PFSK-1 (cell line): ENCODE data around the gene OPCML.

Experiments used
- FOXP2 ChIP-seq: optimal IDR thresholded peaks from 2 replicates; pipeline ENCODE3; 2011; ENCODE audit warnings: borderline replicate concordance, control low read depth, inconsistent platforms; ENCODE audit not compliant: insufficient read depth; ENCODE audit errors: extremely low read length, extremely low read depth
- POLR2AphosphoS5 ChIP-seq: IDR thresholded peaks from 2 replicates; pipeline ENCODE4 v1.6.1; 2012; ENCODE audit warnings: low read depth, mild to moderate bottlenecking, control low read depth, low read length, moderate library complexity
- SIN3A ChIP-seq: IDR thresholded peaks from 2 replicates; pipeline ENCODE4 v1.6.1; 2012; ENCODE audit warnings: mild to moderate bottlenecking, low read length, moderate library complexity, borderline replicate concordance; ENCODE audit not compliant: insufficient read depth
- TAF1 ChIP-seq: IDR thresholded peaks from 2 replicates; pipeline ENCODE4 v1.6.1; 2012; ENCODE audit warnings: low read length, control low read depth, borderline replicate concordance; ENCODE audit not compliant: insufficient read depth
- TF ChIP-seq, protein P1 (sequence below), 2 experiments: IDR thresholded peaks; 2 replicates each; pipeline versions ENCODE4 v1.6.1 to v1.8.0; 2011 to 2012; ENCODE audit warnings: low read depth in 2 of 2, low read length in 2 of 2, control low read depth in 1 of 2, inconsistent platforms in 1 of 2, mild to moderate bottlenecking in 1 of 2, moderate library complexity in 1 of 2; ENCODE audit not compliant: insufficient read depth in 1 of 2

DNA sequence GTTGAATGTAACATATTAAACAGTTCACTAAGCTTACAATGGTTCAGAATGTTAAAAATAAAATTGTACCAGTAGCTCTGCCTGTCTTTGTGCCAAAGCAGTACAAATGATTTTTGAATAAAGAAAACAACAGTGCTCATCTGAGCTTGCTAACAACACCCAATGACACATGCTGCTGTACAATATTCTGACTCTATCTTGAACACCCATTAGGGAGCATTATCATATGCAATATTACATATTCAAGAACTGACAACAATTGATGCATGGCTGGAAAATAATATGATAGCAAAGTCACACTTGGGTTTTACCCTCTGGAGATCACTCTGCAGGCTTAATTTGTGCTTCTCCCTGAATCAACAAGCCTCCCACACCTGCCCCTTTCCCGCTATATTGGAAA, 953.7 kb downstream of the OPCML start:
- TF ChIP-seq FOXP2 (no peak), TAF1 (no peak), POLR2AphosphoS5 (no peak), SIN3A (no peak)
- TF ChIP-seq, protein P1, sequence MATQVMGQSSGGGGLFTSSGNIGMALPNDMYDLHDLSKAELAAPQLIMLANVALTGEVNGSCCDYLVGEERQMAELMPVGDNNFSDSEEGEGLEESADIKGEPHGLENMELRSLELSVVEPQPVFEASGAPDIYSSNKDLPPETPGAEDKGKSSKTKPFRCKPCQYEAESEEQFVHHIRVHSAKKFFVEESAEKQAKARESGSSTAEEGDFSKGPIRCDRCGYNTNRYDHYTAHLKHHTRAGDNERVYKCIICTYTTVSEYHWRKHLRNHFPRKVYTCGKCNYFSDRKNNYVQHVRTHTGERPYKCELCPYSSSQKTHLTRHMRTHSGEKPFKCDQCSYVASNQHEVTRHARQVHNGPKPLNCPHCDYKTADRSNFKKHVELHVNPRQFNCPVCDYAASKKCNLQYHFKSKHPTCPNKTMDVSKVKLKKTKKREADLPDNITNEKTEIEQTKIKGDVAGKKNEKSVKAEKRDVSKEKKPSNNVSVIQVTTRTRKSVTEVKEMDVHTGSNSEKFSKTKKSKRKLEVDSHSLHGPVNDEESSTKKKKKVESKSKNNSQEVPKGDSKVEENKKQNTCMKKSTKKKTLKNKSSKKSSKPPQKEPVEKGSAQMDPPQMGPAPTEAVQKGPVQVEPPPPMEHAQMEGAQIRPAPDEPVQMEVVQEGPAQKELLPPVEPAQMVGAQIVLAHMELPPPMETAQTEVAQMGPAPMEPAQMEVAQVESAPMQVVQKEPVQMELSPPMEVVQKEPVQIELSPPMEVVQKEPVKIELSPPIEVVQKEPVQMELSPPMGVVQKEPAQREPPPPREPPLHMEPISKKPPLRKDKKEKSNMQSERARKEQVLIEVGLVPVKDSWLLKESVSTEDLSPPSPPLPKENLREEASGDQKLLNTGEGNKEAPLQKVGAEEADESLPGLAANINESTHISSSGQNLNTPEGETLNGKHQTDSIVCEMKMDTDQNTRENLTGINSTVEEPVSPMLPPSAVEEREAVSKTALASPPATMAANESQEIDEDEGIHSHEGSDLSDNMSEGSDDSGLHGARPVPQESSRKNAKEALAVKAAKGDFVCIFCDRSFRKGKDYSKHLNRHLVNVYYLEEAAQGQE (IDR thresholded peaks at IDR 0.05; ENCODE audit: insufficient read depth in 1 of 2, low read depth in 2 of 2, low read length in 2 of 2): no peak
